Endothelial cell of umbilical vein (primary cell): ENCODE data around the gene INSYN2B. TPM values are rescaled to one million over a fixed set of nuclear protein-coding genes. Genes with fewer than 3 reads are reported as not detected.

ENCODE experiments used
- BruUV-seq: library from RNA; stranded (reverse); fragments of 400-500 nt; replicated peaks from 2 replicates; lab custom pipeline; 2021; lab: Mats Ljungman, UMichigan
- CTCF ChIA-PET: fragments of 300-600, 350-600 bp; sonication (Branson Sonifier 250); formaldehyde crosslinking; loops from one replicate; lab custom pipeline; 2021; ENCODE audit warnings: antibody characterized with exemption, inconsistent platforms; lab: Charles Lee
- POLR2A ChIA-PET: fragments of 300-600, 350-600 bp; sonication (Branson Sonifier 250); formaldehyde crosslinking; loops from one replicate; lab custom pipeline; 2021; ENCODE audit warnings: antibody characterized with exemption, inconsistent platforms; lab: Charles Lee
- DNase-seq: peaks from one replicate; pipeline ENCODE4 v3.0.0-alpha.2; 2011; ENCODE audit warnings: low read depth, low spot score
- FAIRE-seq: peaks from 2 replicates; lab custom pipeline; 2011; peaks lifted over from hg19 to GRCh38; lab: Jason Lieb, UNC
- H2AFZ ChIP-seq: 2 replicates; pipeline ENCODE4 v1.6.0; 2012; ENCODE audit warnings: low read depth, low read length, control low read depth, inconsistent platforms
- H3K27ac ChIP-seq: 2 replicates; pipeline ENCODE4 v1.5.1; 2011; ENCODE audit warnings: low read depth, mild to moderate bottlenecking, control low read depth, low read length, moderate library complexity; ENCODE audit not compliant: insufficient read depth
- H3K27me3 ChIP-seq, 2 experiments: 2 replicates each; pipeline versions ENCODE4 v1.6.0 to v1.6.1; 2011; ENCODE audit warnings: low read length in 2 of 2, mixed read lengths in 1 of 2; ENCODE audit not compliant: control insufficient read depth in 2 of 2, insufficient read depth in 2 of 2
- H3K36me3 ChIP-seq, 2 experiments: 2 replicates in 1 of 2; 3 replicates in 1 of 2; pipeline ENCODE4 v1.5.1; 2011; ENCODE audit warnings: low read length in 2 of 2, mild to moderate bottlenecking in 1 of 2, moderate library complexity in 1 of 2; ENCODE audit not compliant: control insufficient read depth in 2 of 2, insufficient read depth in 2 of 2; ENCODE audit errors: extremely low read depth in 1 of 2
- H3K4me1 ChIP-seq: 3 replicates; pipeline ENCODE4 v1.5.1; 2011; ENCODE audit warnings: mild to moderate bottlenecking, low read length; ENCODE audit not compliant: control insufficient read depth, insufficient read depth; ENCODE audit errors: extremely low read depth
- H3K4me2 ChIP-seq: 2 replicates; pipeline ENCODE4 v1.6.1; 2011; ENCODE audit warnings: low read length, control low read depth, mixed read lengths; ENCODE audit not compliant: insufficient read depth
- H3K4me3 ChIP-seq, 3 experiments: fragments of 200-600 bp in 1 of 3; sonication (generic), shearing (Covaris generic) in 1 of 3; replicated peaks in 1 of 3; 2 replicates each; pipeline ENCODE4 v1.5.1; 2011 to 2016; ENCODE audit warnings: control low read depth in 3 of 3, low read length in 3 of 3, mild to moderate bottlenecking in 2 of 3, inconsistent platforms in 1 of 3, low read depth in 1 of 3, moderate library complexity in 1 of 3; ENCODE audit not compliant: insufficient read depth in 1 of 3
- H3K79me2 ChIP-seq: 2 replicates; pipeline ENCODE4 v1.6.0; 2012; ENCODE audit warnings: low read length, inconsistent platforms; ENCODE audit not compliant: control insufficient read depth, insufficient read depth
- H3K9ac ChIP-seq: replicated peaks from 2 replicates; pipeline ENCODE3; 2011; ENCODE audit warnings: low read length, control low read depth; ENCODE audit not compliant: insufficient read depth; ENCODE audit errors: extremely low read depth
- H3K9me1 ChIP-seq: replicated peaks from 3 replicates; pipeline ENCODE4 v1.6.0; 2011; ENCODE audit warnings: mild to moderate bottlenecking, low read length; ENCODE audit not compliant: control insufficient read depth, insufficient read depth; ENCODE audit errors: extremely low read depth
- H3K9me3 ChIP-seq: replicated peaks from 2 replicates; pipeline ENCODE4 v1.5.1; 2012; ENCODE audit warnings: low read length, inconsistent platforms; ENCODE audit not compliant: control insufficient read depth, insufficient read depth
- H4K20me1 ChIP-seq: replicated peaks from 2 replicates; pipeline ENCODE3; 2011; ENCODE audit warnings: mild to moderate bottlenecking, low read length; ENCODE audit not compliant: control insufficient read depth, insufficient read depth; ENCODE audit errors: extremely low read depth
- CTCF ChIP-seq, 2 donors: IDR thresholded peaks; 1 replicate in 1 of 2; 2 replicates in 1 of 2; pipeline ENCODE4 v1.5.1; 2011; ENCODE audit warnings: low read length in 2 of 2, mild to moderate bottlenecking in 2 of 2, moderate library complexity in 2 of 2, control low read depth in 1 of 2, inconsistent platforms in 1 of 2, low read depth in 1 of 2; ENCODE audit not compliant: insufficient read depth in 1 of 2; ENCODE audit errors: extremely low read depth in 1 of 2
- EZH2 ChIP-seq: IDR thresholded peaks from 2 replicates; pipeline ENCODE4 v1.6.1; 2012; ENCODE audit warnings: borderline replicate concordance, low read depth, mild to moderate bottlenecking, moderate library complexity, low read length, inconsistent platforms; ENCODE audit not compliant: severe bottlenecking
- GATA2 ChIP-seq: IDR thresholded peaks from 2 replicates; pipeline ENCODE4 v1.7.0; 2011; ENCODE audit warnings: low read depth, mild to moderate bottlenecking, moderate library complexity, mixed read lengths, low read length; ENCODE audit not compliant: insufficient read length, insufficient read depth
- JUN ChIP-seq: IDR thresholded peaks from 2 replicates; pipeline ENCODE4 v1.6.1; 2011; ENCODE audit warnings: borderline replicate concordance, low read depth; ENCODE audit not compliant: insufficient read length, insufficient read depth
- MAX ChIP-seq: IDR thresholded peaks from 2 replicates; pipeline ENCODE4 v1.6.1; 2011; ENCODE audit not compliant: insufficient read depth, insufficient read length
- MYC ChIP-seq: IDR thresholded peaks from one replicate; pipeline ENCODE4 v1.6.1; 2011; ENCODE audit warnings: mild to moderate bottlenecking, low read depth, low read length
- POLR2A ChIP-seq: IDR thresholded peaks from 2 replicates; pipeline ENCODE4 v1.6.1; 2012; ENCODE audit warnings: low read depth, mild to moderate bottlenecking, control low read depth, low read length
- POLR2AphosphoS5 ChIP-seq: IDR thresholded peaks from 2 replicates; pipeline ENCODE4 v1.6.1; 2012; ENCODE audit warnings: low read depth, mild to moderate bottlenecking, control low read depth, low read length, moderate library complexity; ENCODE audit not compliant: insufficient read depth
- dilution Hi-C: fragments of 300-500 bp; cut with MboI; formaldehyde crosslinking; loops from one replicate; pipeline ENCODE4 v1.15.0; 2019; ENCODE audit warnings: low sequenced_read_pairs; ENCODE audit not compliant: extremely low pct_ligation_motif_present
- intact Hi-C: fragments of 100-400 bp; cut with micrococcal nuclease; formaldehyde crosslinking; loops from one replicate; pipeline ENCODE4 v1.10.0; 2022
- polyA plus RNA-seq, 4 experiments: library from polyadenylated mRNA; depleted of rRNA in 3 of 4; stranded (reverse) in 3 of 4; unstranded in 1 of 4; fragments of >200 nt; gene quantifications; 2 replicates each; pipeline versions ENCODE4 v1.2.1 to v1.2.3, GENCODE V29; 2011 to 2012; ENCODE audit warnings: missing spikeins in 1 of 4
- total RNA-seq: library from RNA; stranded (reverse); gene quantifications from 2 replicates; pipeline ENCODE4 v1.2.3, GENCODE V29; 2021

Gene INSYN2B
- total and polyA plus RNA-seq, 2 donors (not counting 3 experiments of a cell fraction or from before 2014, with no cell fraction given), result 8.2 to 17.1 TPM

- no peak overlapping the region for H3K27ac ChIP-seq
- FAIRE-seq (no peak), DNase-seq (no peak)
- H2AFZ ChIP-seq, result no peak overlapping the region
- dilution Hi-C loops, result no loop called here
- no peaks in the 10 kb centered on the region for H3K9me3 ChIP-seq
- no peak overlapping the region for H3K4me2 ChIP-seq
- H3K79me2 ChIP-seq, result no peaks in the 10 kb centered on the region
- ChIA-PET CTCF (interaction anchor here (0.7 to 2.4 kb wide), 4 partner anchors 24 to 154 kb away, joined by 3 to 7 read pairs (median 4); partner anchors contain the start of gene INSYN2B), POLR2A (no interaction called here)
- no TSS peak for BruUV-seq
- H3K27me3 ChIP-seq, result no peaks in the 10 kb centered on the region
- no peak overlapping the region for H3K4me3 ChIP-seq
- intact Hi-C loops, result no loop called here
- no peaks in the 10 kb centered on the region for H3K36me3 ChIP-seq
- TF ChIP-seq POLR2AphosphoS5 (no peak), JUN (no peak), MYC (no peak), CTCF (IDR thresholded peaks at IDR 0.05; ENCODE audit: extremely low read depth in 1 of 2, insufficient read depth in 1 of 2, low read depth in 1 of 2, low read length in 2 of 2) (peak; percentile 8 to 10), MAX (no peak), POLR2A (no peak), GATA2 (no peak), EZH2 (no peak)
- no peak overlapping the region for H3K9ac ChIP-seq
- no peaks in the 10 kb centered on the region for H3K9me1 ChIP-seq
- no peaks in the 10 kb centered on the region for H3K4me1 ChIP-seq
- H4K20me1 ChIP-seq, result no peaks in the 10 kb centered on the region
Measured at GRCh38 chr5:169826618-169827017, 153.7 kb downstream of the INSYN2B start.
